ENCODE results near the gene GPR89B.
"Not testable (repeated sequence)": the region's sequence is repeated elsewhere in the genome, so short reads cannot be mapped to it uniquely, and the experiment has no call there.

The GPR89B gene

DNA sequence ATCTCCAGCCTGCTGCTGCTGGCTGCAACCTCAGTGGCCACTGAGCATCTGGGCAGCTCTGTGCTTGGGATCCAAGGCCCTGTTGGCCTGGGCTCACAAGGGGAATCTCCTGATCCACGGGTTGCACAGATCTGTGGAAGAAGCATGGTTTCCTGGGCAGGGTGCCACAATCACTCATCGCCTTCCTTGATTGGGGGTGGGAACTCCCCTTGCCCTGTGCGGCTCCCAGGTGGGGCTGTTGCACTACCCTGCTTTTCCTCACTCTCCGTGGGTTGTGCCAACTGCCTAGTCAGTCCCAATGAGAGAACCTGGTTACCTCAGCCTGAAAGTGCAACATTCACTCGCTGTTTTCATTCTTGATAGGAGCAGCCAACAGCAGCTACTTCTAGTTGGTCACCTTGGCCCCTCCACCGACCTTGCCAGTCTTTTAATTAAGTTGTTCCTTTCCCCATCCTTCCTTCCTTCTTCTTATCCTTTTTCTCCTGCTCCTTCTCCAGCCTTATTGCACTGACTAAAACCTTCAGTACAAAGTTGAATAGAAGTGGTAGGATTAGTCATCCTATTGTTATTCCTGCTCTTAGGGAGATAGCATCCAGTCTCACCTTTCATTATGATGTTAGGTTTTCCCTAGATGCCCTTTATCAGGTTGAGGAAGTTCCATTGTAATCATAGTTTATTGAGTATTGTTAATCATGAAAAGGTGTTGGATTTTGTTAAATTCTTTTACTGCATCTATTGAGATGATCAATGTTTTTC, 50.9 kb downstream of the GPR89B start:
- H3K27ac Mint-ChIP-seq; ATAC-seq (ENCODE audit: low read depth); H3K9me3 Mint-ChIP-seq; H3K27me3 Mint-ChIP-seq; H3K4me3 Mint-ChIP-seq; H3K4me1 Mint-ChIP-seq; DNase-seq (ENCODE audit: low spot score in 2 of 2): not testable (repeated sequence)
- H3K36me3 Mint-ChIP-seq: peaks cover 16% of the 10 kb centered on the region

DNA sequence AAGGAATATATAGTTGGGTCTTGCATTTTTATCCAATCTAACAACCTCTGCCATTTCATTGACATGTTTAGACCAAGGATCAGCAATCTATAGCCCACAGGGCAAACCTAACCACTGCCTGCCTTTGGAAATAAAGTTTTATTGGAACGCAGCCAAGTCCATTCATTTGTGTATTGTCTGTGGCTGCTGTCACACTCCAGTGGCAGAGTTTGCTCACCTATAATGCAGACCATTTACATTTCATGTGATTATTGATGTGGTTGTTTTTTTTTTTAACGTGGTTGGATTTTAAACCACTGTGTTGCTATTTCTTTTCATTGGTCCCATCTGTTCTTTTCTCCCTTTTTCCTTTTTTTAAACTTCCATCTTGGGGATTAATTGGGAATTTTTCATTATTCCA, 57.2 kb downstream of the GPR89B start:
- not testable (repeated sequence) for H3K27me3 Mint-ChIP-seq; H3K36me3 Mint-ChIP-seq; H3K9me3 Mint-ChIP-seq; H3K4me1 Mint-ChIP-seq; H3K27ac Mint-ChIP-seq; ATAC-seq (ENCODE audit: low read depth); DNase-seq (ENCODE audit: low spot score in 2 of 2); H3K4me3 Mint-ChIP-seq

DNA sequence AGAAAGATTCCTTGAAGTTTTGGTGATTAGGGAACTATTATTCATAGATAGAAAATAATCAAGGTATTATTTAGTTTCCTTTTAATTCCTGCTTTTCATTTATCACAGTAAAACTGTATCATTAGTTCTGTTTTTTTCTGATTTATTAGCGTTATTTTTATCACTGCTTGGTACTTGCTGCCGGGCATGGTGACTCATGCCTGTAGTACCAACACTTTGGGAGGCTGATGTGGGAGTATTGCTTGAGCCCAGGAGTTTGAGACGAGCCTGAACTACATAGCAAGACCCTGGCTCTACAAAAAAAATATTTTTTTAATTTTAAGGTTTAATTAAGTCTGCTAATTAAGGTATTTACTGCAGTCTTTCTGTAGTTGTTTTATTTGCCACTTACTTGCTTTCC, 59.7 kb downstream of the GPR89B start:
- DNase-seq (ENCODE audit: low spot score in 2 of 2): not testable (repeated sequence)

DNA sequence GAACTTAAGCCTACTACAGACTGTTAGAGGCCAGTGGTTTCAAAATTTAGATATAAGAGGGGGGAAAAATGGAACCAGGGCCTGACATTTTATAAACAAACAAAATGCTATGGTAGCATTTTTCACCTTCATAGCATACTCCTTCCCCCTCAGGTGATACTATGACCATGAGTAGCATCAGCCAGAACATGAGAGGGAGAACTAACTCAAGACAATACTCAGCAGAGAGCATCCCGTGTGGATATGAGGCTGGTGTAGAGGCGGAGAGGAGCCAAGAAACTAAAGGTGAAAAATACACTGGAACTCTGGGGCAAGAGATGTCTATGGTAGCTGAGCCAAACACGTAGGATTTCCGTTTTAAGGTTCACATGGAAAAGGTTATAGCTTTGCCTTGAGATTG, 64.7 kb downstream of the GPR89B start:
- not testable (repeated sequence) for H3K4me3 Mint-ChIP-seq; DNase-seq (ENCODE audit: low spot score in 2 of 2); H3K36me3 Mint-ChIP-seq; H3K27me3 Mint-ChIP-seq; H3K9me3 Mint-ChIP-seq; H3K4me1 Mint-ChIP-seq; ATAC-seq (ENCODE audit: low read depth); H3K27ac Mint-ChIP-seq

More for the DNA sequence above, 59.7 kb downstream of the GPR89B start:
- not testable (repeated sequence) for H3K27me3 Mint-ChIP-seq; H3K4me1 Mint-ChIP-seq; H3K36me3 Mint-ChIP-seq; H3K4me3 Mint-ChIP-seq; H3K27ac Mint-ChIP-seq; ATAC-seq (ENCODE audit: low read depth); H3K9me3 Mint-ChIP-seq

DNA sequence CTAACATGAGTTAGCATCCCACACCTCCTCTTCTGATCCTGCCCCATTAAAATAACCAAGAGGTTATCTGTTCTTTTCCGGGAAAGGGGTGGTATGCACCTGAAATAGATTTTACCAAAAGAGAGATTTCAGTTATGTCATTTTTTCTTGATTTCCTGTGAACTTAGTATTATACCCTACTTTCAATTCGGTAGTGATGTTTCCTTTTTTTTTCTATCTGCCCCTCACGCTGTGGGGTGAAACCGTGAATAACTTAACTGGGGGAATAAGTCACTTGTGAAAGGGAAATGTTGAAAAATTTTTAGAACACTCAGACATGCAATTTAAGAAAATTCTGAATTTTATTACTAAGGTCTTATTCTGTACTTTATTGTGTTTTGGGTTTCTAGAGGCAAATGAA, 65.2 kb downstream of the GPR89B start:
- not testable (repeated sequence) for DNase-seq (ENCODE audit: low spot score in 2 of 2); H3K9me3 Mint-ChIP-seq; H3K4me3 Mint-ChIP-seq; H3K27me3 Mint-ChIP-seq; H3K36me3 Mint-ChIP-seq; ATAC-seq (ENCODE audit: low read depth); H3K27ac Mint-ChIP-seq; H3K4me1 Mint-ChIP-seq

DNA sequence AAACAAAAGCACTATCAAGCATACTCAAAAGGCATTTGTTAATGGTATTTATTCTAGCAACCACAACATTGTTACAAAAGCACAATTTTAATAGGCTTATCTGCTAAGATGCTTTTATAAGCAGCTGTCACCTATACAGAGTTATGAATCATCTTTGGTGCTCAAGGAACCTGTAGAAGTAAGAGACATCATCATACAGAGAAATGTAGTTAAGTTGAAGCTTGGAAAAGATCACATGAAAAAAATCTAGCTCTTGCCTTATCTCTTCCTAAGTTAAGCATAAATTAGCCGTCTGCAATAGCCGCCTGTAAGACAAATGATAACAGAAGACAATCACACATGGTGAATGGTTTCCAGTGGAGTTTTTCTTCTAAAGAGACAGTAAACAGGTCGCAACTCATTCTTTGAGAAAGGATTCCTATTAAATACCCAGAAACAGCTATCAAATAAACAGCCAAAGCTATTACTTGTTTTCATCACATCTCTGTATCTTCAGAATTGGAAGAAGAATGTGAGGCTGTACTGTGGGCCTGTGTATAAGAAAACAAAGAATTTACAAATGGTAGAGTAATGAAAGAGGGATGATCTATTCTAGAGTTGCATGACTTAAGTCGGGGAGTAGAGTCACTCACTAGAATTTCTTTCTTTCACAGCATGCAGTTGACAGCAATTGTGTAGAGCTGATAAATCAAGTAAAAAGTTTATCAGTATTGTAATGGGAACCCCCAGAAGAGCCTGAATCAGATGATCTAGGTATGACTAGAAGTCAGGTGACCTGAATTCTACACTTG, 65.8 kb downstream of the GPR89B start:
- not testable (repeated sequence) for H3K9me3 Mint-ChIP-seq; H3K36me3 Mint-ChIP-seq; H3K27me3 Mint-ChIP-seq; DNase-seq (ENCODE audit: low spot score in 2 of 2); H3K27ac Mint-ChIP-seq; H3K4me1 Mint-ChIP-seq; H3K4me3 Mint-ChIP-seq; ATAC-seq (ENCODE audit: low read depth)

DNA sequence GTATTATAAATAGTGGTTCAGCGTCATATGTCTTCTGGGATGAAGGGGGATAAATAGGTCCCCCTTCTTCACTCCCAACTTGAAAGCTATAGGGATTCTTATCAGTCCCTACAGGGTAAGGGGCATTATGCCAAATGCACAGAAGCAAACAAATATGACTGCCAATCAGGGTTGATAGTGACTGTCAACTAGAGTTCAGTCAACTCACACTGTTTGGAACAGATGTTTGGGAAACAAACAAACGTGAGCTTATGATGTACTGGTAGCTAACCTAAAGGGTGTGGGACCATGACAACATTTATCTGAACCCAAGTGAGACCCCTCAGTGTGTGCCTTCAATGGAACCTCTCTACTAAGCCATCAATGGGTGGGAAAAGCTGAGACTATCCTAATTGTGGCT, 67.9 kb downstream of the GPR89B start:
- H3K9me3 Mint-ChIP-seq; H3K4me1 Mint-ChIP-seq; DNase-seq (ENCODE audit: low spot score in 2 of 2); H3K27me3 Mint-ChIP-seq; H3K27ac Mint-ChIP-seq; H3K36me3 Mint-ChIP-seq; ATAC-seq (ENCODE audit: low read depth); H3K4me3 Mint-ChIP-seq: not testable (repeated sequence)

DNA sequence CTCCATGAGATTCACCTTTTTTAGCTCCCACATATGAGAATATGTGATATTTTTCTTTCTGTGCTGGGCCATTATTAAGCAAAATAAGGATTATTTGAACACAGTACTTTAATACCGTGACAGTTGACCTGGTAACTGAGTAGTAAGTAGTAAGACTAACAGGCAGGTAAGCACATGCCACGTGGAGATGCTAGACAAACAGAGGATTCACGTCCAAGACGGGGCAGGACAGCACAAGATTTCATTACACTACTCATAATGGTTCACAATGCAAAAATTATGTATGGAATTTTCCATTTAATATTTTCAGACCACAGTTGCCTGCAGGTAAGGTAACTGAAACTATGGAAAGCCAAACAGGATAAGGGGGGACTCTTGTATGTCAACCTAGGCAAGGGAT, 79.5 kb downstream of the GPR89B start:
- not testable (repeated sequence) for H3K27me3 Mint-ChIP-seq; ATAC-seq (ENCODE audit: low read depth); H3K9me3 Mint-ChIP-seq; H3K27ac Mint-ChIP-seq; H3K36me3 Mint-ChIP-seq; H3K4me3 Mint-ChIP-seq; H3K4me1 Mint-ChIP-seq; DNase-seq (ENCODE audit: low spot score in 2 of 2)

DNA sequence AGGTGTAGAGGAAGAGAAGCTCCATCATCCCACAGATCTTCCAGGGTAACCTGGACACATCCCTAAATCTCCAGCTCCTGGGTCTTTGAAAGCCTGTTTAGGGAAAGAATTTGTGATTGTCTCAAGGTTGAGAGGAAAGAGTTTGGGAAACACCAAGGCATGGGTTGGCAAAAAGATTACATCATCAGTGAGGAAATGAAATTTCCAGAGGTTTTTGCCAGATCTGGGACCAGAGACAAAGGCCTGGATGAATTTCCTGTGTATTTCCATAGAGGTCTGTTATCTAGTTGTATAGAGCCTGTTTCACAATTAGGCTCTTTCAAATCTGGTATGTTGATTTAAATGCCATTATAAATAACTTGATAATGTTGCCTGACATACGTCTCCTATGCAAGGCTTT, 82.3 kb downstream of the GPR89B start:
- H3K4me1 Mint-ChIP-seq: peaks cover 8% of the 10 kb centered on the region
- peaks cover 5% of the 10 kb centered on the region for H3K36me3 Mint-ChIP-seq
- peaks cover 10% of the 10 kb centered on the region for H3K27me3 Mint-ChIP-seq
- H3K9me3 Mint-ChIP-seq: peaks cover 1% of the 10 kb centered on the region
- DNase-seq (ENCODE audit: low spot score in 2 of 2) (no peak), ATAC-seq (ENCODE audit: low read depth) (no peak)
- no peak overlapping the region for H3K4me3 Mint-ChIP-seq
- no peak overlapping the region for H3K27ac Mint-ChIP-seq

DNA sequence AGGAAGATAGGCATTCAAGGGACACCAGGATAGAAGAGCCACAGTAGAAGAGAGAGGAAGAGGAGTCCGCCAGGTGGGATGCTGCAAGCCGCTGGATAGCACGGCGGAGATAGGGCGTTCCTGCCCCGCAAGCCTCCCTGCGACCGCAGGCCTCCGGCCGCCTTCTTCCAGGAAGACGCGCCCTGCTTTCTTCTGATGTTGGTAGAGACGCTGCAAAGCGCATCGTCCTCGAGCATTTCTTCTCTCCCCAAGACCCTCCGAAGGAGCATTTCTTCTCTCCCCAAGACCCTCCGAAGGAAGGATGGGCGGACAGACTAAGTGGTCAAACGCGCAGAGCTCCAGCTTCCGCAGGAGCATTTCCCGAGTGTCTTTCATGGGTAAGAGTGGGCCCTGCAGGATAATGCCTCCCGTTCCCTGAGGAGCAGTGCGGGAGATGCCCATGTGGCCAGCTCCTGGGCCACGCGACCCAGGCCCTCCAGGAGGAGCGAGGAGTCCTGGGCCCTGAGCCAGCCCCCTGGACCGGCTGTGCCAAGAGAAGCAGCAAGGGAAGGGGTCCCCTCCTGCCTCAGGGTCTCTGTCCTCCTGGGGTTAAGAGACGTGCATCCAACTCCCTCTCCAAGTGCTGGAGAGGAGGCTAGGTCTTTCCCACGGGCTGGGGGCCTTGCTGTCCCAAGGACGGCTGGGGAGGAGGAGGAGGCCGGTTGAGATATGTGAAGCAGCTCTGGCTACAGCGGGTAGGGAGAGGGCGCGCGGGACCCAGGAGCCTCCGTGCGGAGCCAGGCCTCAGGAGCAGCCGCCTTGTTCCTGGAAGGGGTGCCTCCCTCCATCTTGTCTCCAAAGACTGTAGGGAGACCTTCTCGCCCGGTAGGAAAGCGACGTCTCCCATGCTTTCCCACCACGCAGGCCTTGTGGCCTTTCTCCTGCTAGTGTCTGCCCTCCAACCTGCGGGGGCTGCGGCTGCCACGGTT, 85.2 kb downstream of the GPR89B start:
- not testable (repeated sequence) for H3K4me1 Mint-ChIP-seq; H3K36me3 Mint-ChIP-seq; H3K9me3 Mint-ChIP-seq; H3K27ac Mint-ChIP-seq; DNase-seq (ENCODE audit: low spot score in 2 of 2); ATAC-seq (ENCODE audit: low read depth)
- Mint-ChIP-seq H3K27me3 (peaks cover 14% of the 10 kb centered on the region), H3K4me3 (peak overlapping the region; percentile 19)

DNA sequence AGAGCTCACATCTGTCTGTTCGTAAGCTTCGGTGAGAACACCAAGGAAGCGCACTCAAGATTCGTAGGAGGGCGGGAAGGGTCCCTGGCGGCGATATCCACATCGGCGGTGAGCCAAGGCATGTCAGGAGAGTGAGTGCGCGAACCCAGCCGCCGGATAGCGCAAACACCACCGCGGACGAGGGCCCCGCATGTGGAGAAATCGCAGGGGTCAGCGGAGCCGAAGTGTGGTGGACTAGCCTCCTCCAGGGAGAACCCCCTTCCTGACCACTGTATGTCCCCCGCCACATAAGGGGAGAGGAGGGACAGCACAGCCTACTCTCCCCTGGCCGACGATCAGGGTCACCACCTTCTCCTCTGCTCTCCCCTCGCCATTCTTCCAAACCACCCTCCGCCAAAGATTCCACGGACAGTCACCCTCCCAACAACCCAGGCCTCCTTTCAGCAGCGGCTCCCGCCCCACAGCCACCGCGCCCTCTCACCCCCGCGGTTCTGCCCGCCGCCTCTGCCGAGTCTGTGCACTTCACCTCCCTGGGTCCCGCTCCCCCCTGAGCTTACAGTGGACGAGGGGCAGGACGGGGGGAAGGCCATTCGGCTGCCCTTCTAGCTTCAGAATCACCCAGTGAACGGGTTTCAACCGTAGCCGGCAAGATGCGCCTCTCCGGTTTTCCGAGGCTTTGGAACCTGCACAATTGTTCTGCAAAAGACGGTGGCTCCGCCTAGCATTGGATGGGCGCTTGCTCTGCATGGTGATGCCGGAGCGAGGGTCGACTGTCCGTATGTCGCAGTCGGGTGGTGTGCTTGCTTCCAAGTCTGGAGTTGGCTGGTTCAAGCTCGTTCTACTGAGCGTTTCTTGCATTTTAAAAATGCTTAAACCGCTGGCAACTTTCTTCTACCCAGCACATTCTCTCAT, 86.3 kb downstream of the GPR89B start:
- Mint-ChIP-seq H3K27me3 (peaks cover 14% of the 10 kb centered on the region), H3K4me3 (peak overlapping the region; percentile 57)
- H3K27ac Mint-ChIP-seq, H3K9me3 Mint-ChIP-seq, H3K4me1 Mint-ChIP-seq, H3K36me3 Mint-ChIP-seq: not testable (repeated sequence)
- peak; percentile 38 for ATAC-seq (ENCODE audit: low read depth)
- peak in 1 of 2 donors; percentile 22 for DNase-seq (ENCODE audit: low spot score in 2 of 2)

DNA sequence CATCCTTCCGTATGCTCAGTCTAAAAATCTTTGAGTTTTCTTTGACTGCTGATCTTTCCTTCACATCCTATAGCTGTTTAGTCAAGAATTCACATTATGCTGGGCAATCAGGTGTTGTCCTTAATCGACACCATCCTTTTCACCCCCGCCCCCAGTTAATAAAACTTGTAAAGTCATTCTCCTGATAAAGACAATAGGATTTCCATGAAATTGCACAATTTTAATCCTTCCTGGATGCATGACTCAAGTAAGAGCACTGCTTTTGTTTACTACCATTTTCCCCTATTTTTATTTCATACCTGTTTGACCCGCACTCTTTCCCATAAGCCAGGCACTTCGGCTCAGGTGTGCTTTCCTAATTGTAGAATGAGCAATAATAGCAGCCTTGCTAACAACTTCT, 96.7 kb downstream of the GPR89B start:
- H3K4me1 Mint-ChIP-seq; H3K27me3 Mint-ChIP-seq; DNase-seq (ENCODE audit: low spot score in 2 of 2); H3K4me3 Mint-ChIP-seq; H3K9me3 Mint-ChIP-seq; H3K36me3 Mint-ChIP-seq; H3K27ac Mint-ChIP-seq; ATAC-seq (ENCODE audit: low read depth): not testable (repeated sequence)

DNA sequence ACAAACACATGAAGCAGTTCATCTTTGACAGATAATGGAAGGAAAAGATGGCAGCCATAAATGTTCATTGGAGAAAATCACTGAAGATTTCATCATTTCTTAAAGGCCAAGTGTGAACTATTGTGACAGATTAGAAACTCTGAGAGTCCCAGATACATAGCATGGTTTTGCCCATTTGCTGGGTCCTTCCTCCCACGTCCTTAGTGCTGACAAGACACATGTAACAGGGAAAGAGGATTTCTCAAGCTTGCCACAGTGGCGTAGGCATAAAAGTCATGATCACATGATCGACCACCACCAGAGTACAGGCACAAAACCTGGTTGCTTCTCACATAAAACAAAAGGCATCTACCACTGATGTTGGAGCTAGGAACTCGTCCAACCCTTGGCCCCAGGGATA, 98.8 kb downstream of the GPR89B start:
- ATAC-seq (ENCODE audit: low read depth); H3K4me1 Mint-ChIP-seq; H3K9me3 Mint-ChIP-seq; H3K36me3 Mint-ChIP-seq; H3K27me3 Mint-ChIP-seq; H3K4me3 Mint-ChIP-seq; H3K27ac Mint-ChIP-seq; DNase-seq (ENCODE audit: low spot score in 2 of 2): not testable (repeated sequence)

Measured in memory B cell (primary cell).